Osteoblast (primary cell): ENCODE results near the gene CLNK. TPM values are rescaled to one million over a fixed set of nuclear protein-coding genes. Genes with fewer than 3 reads are reported as not detected.

Experiments
- DNase-seq: peaks from one replicate; pipeline ENCODE4 v3.0.0; 2011; ENCODE audit warnings: low spot score, mixed read lengths; ENCODE audit not compliant: insufficient read length; ENCODE audit errors: missing footprints
- H2AFZ ChIP-seq: 2 replicates; pipeline ENCODE4 v1.6.0; 2011; ENCODE audit warnings: mild to moderate bottlenecking, low read length
- H3K27ac ChIP-seq: 2 replicates; pipeline ENCODE4 v1.5.1; 2011; ENCODE audit warnings: mild to moderate bottlenecking, low read depth, low read length, moderate library complexity
- H3K27me3 ChIP-seq: 2 replicates; pipeline ENCODE4 v1.6.0; 2012; ENCODE audit warnings: mild to moderate bottlenecking, control low read depth, inconsistent platforms, low read length, moderate library complexity; ENCODE audit not compliant: insufficient read depth
- H3K36me3 ChIP-seq: 2 replicates; pipeline ENCODE4 v1.5.1; 2011; ENCODE audit warnings: mild to moderate bottlenecking, low read length, control low read depth, moderate library complexity; ENCODE audit not compliant: insufficient read depth
- H3K4me1 ChIP-seq: 2 replicates; pipeline ENCODE4 v1.5.1; 2011; ENCODE audit warnings: mild to moderate bottlenecking, low read length, control low read depth, moderate library complexity; ENCODE audit not compliant: insufficient read depth
- H3K4me2 ChIP-seq: 2 replicates; pipeline ENCODE4 v1.6.0; 2011; ENCODE audit warnings: mild to moderate bottlenecking, low read length; ENCODE audit not compliant: insufficient read depth
- H3K4me3 ChIP-seq: fragments of 200-600 bp; sonication (generic); 3 replicates; pipeline ENCODE4 v1.5.1; 2012; ENCODE audit warnings: mild to moderate bottlenecking, low read length, inconsistent platforms; ENCODE audit not compliant: insufficient read depth
- H3K79me2 ChIP-seq: 2 replicates; pipeline ENCODE4 v1.6.0; 2012; ENCODE audit warnings: mild to moderate bottlenecking, low read length, control low read depth, inconsistent platforms; ENCODE audit not compliant: insufficient read depth
- H3K9me3 ChIP-seq: 2 replicates; pipeline ENCODE4 v1.5.1; 2011; ENCODE audit warnings: low read depth, low read length, control low read depth
- H4K20me1 ChIP-seq: 2 replicates; pipeline ENCODE4 v1.6.0; 2012; ENCODE audit warnings: mild to moderate bottlenecking, low read length, control low read depth; ENCODE audit not compliant: insufficient read depth
- CTCF ChIP-seq: IDR thresholded peaks from 2 replicates; pipeline ENCODE4 v1.5.1; 2011; ENCODE audit warnings: mild to moderate bottlenecking, low read depth, low read length, moderate library complexity; ENCODE audit errors: extremely low read depth
- total RNA-seq: library from RNA; depleted of rRNA; stranded (reverse); fragments of >200 nt; gene quantifications from 2 replicates; pipeline ENCODE4 v1.2.3, GENCODE V29; 2012

The CLNK gene
- total RNA-seq, 1 donor: not detected

GRCh38 chr4:10534820-10535219, 149.7 kb downstream of the CLNK start:
- no peaks in the 10 kb centered on the region for H4K20me1 ChIP-seq
- no peak for DNase-seq
- H3K27me3 ChIP-seq: peaks cover 16% of the 10 kb centered on the region
- no peak for TF ChIP-seq CTCF
- no peaks in the 10 kb centered on the region for H3K4me1 ChIP-seq
- no peak overlapping the region for H2AFZ ChIP-seq
- no peak overlapping the region for H3K4me3 ChIP-seq
- no peak overlapping the region for H3K4me2 ChIP-seq
- no peaks in the 10 kb centered on the region for H3K36me3 ChIP-seq
- H3K79me2 ChIP-seq: no peaks in the 10 kb centered on the region
- no peak overlapping the region for H3K27ac ChIP-seq
- no peaks in the 10 kb centered on the region for H3K9me3 ChIP-seq

- no peak for TF ChIP-seq CTCF
- H4K20me1 ChIP-seq: no peaks in the 10 kb centered on the region
- no peak for DNase-seq
- no peak overlapping the region for H3K4me2 ChIP-seq
- no peaks in the 10 kb centered on the region for H3K4me1 ChIP-seq
- no peaks in the 10 kb centered on the region for H3K9me3 ChIP-seq
- no peaks in the 10 kb centered on the region for H3K79me2 ChIP-seq
- H2AFZ ChIP-seq: no peak overlapping the region
- H3K36me3 ChIP-seq: no peaks in the 10 kb centered on the region
- peaks cover 16% of the 10 kb centered on the region for H3K27me3 ChIP-seq
- no peak overlapping the region for H3K4me3 ChIP-seq
- H3K27ac ChIP-seq: no peak overlapping the region
Observed at GRCh38 chr4:10532155-10532554, 152.4 kb downstream of the CLNK start.

- H3K4me1 ChIP-seq: no peaks in the 10 kb centered on the region
- DNase-seq: no peak
- H3K4me2 ChIP-seq: no peak overlapping the region
Observed at GRCh38 chr4:10530137-10530786, 154.3 kb downstream of the CLNK start.

More at GRCh38 chr4:10530137-10530786, 154.3 kb downstream of the CLNK start:
- no peak for TF ChIP-seq CTCF
- Histone ChIP-seq H4K20me1 (no peaks in the 10 kb centered on the region), H2AFZ (no peak overlapping the region), H3K27ac (no peak overlapping the region), H3K27me3 (peaks cover 12% of the 10 kb centered on the region), H3K36me3 (no peaks in the 10 kb centered on the region), H3K79me2 (no peaks in the 10 kb centered on the region), H3K9me3 (no peaks in the 10 kb centered on the region), H3K4me3 (no peak overlapping the region)
